Measurements from ENCODE around the gene ABCA10.

- TF ChIP-seq TEAD4 (IDR thresholded peaks at IDR 0.05) (no peak), MAX (IDR thresholded peaks at IDR 0.05) (no peak), ZBTB7A (IDR thresholded peaks at IDR 0.05; ENCODE audit: low read depth) (no peak), TCF12 (IDR thresholded peaks at IDR 0.05; ENCODE audit: low read depth) (no peak), RAD21 (IDR thresholded peaks at IDR 0.05; ENCODE audit: low read depth) (no peak), TAF1 (IDR thresholded peaks at IDR 0.05; ENCODE audit: low read depth) (no peak), EP300 (IDR thresholded peaks at IDR 0.05; ENCODE audit: borderline replicate concordance) (no peak), FOXM1 (IDR thresholded peaks at IDR 0.05; ENCODE audit: borderline replicate concordance, low read depth) (no peak), CEBPB (IDR thresholded peaks at IDR 0.05) (no peak), EGR1 (IDR thresholded peaks at IDR 0.05) (no peak), YY1 (IDR thresholded peaks at IDR 0.05; ENCODE audit: low read depth) (no peak), USF1 (IDR thresholded peaks at IDR 0.05) (no peak)
Observed at GRCh38 chr17:69170377-69170776, 58.2 kb downstream of the ABCA10 start.

Data from Ishikawa (cell line).